WI38 (cell line): ENCODE measurements around the gene SLC13A2.

ENCODE experiments used
- H3K4me3 ChIP-seq: 2 replicates; pipeline ENCODE4 v1.5.1; 2011; ENCODE audit warnings: low read depth, mild to moderate bottlenecking, control low read depth, low read length
- CTCF ChIP-seq: IDR thresholded peaks from 2 replicates; pipeline ENCODE4 v1.5.1; 2012; ENCODE audit warnings: low read depth, mild to moderate bottlenecking, control low read depth, low read length

SLC13A2 gene

DNA sequence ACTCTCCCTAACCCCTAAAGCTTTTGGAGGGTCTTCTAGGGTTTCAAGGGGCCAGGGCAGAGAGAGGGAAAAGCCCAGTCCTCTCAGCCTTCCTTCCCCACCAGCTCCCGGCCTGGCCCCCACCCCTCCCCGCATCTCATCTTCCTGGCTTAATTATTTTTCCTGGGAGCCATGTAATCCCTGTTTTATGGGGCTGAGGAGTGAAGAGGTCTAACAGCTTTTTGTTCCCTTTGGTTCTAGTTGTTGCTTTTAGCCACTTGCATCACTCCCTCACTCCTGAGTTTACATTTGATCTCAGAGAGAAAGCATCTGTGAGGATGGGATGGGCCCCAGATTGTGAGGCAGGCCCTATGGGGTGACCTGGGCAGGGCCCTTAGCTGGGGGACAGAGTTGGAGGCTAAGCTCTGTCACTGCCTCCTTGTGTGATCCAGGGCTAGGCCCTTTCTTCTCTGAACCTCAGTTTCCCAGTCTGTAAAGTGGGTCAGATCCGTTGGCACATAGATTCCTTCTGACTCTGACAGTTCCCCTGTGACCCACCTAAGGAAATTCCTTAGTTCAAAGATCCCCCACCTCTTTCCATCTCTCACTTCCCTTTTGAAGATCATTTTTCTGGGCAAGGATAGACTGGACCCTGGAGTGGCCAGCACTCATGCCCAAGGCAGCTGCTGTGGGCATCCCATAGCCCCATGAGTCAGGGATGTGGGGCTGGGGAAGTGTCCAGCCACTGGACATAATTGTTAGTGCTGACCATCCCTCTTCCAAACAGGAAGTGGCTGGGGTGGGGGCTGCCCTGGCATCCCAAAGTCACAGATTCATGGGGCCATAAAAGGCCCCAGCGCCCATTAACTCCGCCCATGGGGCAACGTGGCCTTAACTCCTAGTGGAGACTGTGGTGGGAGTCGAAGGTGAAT lies 58.9 kb downstream of the SLC13A2 start:
- no peak overlapping the region for H3K4me3 ChIP-seq

DNA sequence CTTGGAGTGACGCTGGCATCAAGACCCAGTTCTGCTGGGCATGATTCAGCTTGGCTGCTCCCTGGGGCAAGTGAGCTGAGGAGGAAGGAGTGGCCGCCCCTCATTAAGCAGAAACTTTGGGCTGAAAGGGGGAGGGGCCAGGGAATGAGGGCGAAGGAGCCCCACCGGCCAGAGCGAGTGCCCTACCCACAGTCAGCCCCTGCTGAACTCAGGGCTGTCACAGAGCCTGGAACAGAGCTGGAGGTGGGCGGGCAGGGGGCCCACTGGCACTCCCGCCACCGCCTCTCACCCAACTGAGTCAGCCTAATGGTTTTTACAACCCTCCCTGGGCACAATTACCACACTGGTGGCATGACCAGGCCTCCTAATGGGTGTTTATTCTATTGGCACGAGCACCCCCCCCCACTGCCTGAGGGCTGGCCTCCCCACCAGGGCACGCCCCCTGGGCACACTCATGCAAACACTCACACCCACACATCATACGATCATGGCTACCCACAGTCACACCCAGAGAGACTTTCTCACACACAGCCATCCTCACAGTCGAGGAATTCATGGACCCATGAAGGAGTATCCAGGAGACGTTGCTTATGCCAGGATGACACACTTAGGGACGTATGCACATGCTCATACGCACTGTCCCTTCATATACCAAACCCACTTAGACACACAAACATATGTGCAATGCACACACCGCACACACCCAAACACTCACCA lies 59.8 kb downstream of the SLC13A2 start:
- no peak for TF ChIP-seq CTCF
- H3K4me3 ChIP-seq = no peak overlapping the region

More for the DNA sequence above, 58.9 kb downstream of the SLC13A2 start:
- TF ChIP-seq CTCF = no peak

GRCh38 chr17:28534740-28535375 lies 61.4 kb downstream of the SLC13A2 start:
- no peak overlapping the region for H3K4me3 ChIP-seq

GRCh38 chr17:28536532-28537218 lies 63.2 kb downstream of the SLC13A2 start:
- TF ChIP-seq CTCF = no peak

More at GRCh38 chr17:28534740-28535375, 61.4 kb downstream of the SLC13A2 start:
- TF ChIP-seq CTCF = no peak

DNA sequence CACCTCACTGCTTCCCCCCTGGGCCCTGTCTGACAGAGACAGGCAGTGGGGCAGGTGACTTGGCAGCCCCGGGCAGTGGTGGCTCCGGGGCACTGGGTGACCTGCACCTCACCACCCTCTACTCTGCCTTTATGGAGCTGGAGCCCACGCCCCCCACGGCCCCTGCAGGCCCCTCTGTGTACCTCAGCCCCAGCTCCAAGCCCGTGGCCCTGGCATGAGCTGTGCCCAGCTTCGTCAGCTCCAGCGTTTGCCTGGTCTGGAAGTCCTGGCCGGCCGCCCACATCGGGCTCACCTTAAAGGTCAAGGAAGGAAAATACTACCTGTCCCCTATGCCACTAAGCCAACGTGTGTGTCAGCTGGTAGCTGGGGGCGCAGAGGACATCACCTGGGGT lies 63.8 kb downstream of the SLC13A2 start:
- TF ChIP-seq CTCF = no peak
- H3K4me3 ChIP-seq = no peak overlapping the region

More at GRCh38 chr17:28536532-28537218, 63.2 kb downstream of the SLC13A2 start:
- no peak overlapping the region for H3K4me3 ChIP-seq

DNA sequence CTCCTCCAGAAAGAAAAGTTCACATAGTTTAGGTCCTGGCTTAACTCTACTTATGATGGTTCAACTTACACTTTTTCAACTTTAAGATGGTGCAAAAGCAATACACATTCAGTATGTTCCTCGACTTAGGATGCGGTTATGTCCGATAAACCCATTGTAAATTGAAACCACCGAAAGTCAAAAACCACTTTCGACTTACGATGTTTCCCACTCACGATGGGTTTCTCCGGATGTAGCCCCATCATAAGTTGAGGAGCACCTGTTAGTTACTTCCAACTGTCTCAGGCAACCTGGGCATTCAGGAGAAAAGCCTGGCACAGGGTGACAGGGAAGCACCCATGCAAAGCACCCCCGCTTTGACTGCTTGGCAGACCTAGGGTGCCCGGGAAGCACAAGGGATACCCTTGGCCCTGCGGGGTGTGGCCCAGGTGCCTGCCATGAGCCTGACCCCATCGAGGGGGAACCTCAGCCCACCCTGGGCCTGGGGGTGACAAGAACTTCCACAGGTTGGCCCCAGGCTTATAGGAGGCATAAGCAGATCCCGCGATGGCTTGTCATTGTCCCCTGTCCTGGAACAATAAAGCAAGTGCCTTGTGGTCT lies 65.0 kb downstream of the SLC13A2 start:
- no peak overlapping the region for H3K4me3 ChIP-seq
- TF ChIP-seq CTCF = no peak
